GM23338 (cell line): ENCODE data around the gene ADORA2A.

ENCODE experiments used
- CREB1 ChIP-seq: fragments of 250-450 bp; sonication (Bioruptor Pico); IDR thresholded peaks from 2 replicates; pipeline ENCODE4 v1.5.0; 2020; ENCODE audit warnings: low read depth, mild to moderate bottlenecking, moderate library complexity
- CTCF ChIP-seq, 2 experiments: fragments of 200-600 bp in 1 of 2; sonication (generic) in 1 of 2; conservative IDR thresholded peaks; 2 replicates each; pipeline versions ENCODE4 v1.5.1 to v1.6.1; 2016 to 2017; ENCODE audit warnings: antibody characterized with exemption in 2 of 2, low read depth in 2 of 2, mild to moderate bottlenecking in 2 of 2, moderate library complexity in 1 of 2
- EZH2 ChIP-seq: fragments of 200-600 bp; sonication (generic); IDR thresholded peaks from one replicate; pipeline ENCODE4 v1.8.0; 2017; ENCODE audit warnings: antibody characterized with exemption, mild to moderate bottlenecking, low read depth; ENCODE audit not compliant: unreplicated experiment
- POLR2AphosphoS5 ChIP-seq: IDR thresholded peaks from 2 replicates; pipeline ENCODE4 v1.6.1; 2016; ENCODE audit warnings: antibody characterized with exemption, low read depth
- REST ChIP-seq: IDR thresholded peaks from one replicate; pipeline ENCODE4 v1.6.1; 2018; ENCODE audit warnings: antibody characterized with exemption; ENCODE audit not compliant: unreplicated experiment

- TF ChIP-seq CTCF (conservative IDR thresholded peaks at IDR 0.05; ENCODE audit: low read depth in 2 of 2) = no peak
- TF ChIP-seq POLR2AphosphoS5 = no peak
- no peak for TF ChIP-seq CREB1 (CRISPR knock-in tag)
- TF ChIP-seq REST = no peak
- TF ChIP-seq EZH2 = no peak
These were observed 2.3 kb upstream of the ADORA2A start for GRCh38 chr22:24424901-24425775.
